Hematopoietic multipotent progenitor cell treated with erythropoietin and hydrocortisone succinate and interleukin-3 and kit ligand, for 17 days (in vitro differentiated cells): Measurements from ENCODE around the gene CDH24.

ENCODE experiments used
- DNase-seq: peaks from one replicate; pipeline ENCODE4 v3.0.0-alpha.2; 2015; ENCODE audit warnings: low spot score

CDH24 gene

GRCh38 chr14:23045419-23046357, 11.6 kb downstream of the CDH24 start:
- DNase-seq, result no peak

- no peak for DNase-seq
Measured at GRCh38 chr14:23044840-23045239, 12.5 kb downstream of the CDH24 start.

GRCh38 chr14:23043754-23044153, 13.6 kb downstream of the CDH24 start:
- DNase-seq, result no peak

GRCh38 chr14:23043145-23043544, 14.2 kb downstream of the CDH24 start:
- no peak for DNase-seq

GRCh38 chr14:23042162-23042965, 15.0 kb downstream of the CDH24 start, which contains the start of gene PSMB11:
TSS of gene PSMB11 (plus strand) at chr14:23042212. CDS start at chr14:23042226, 14 bp downstream.
- DNase-seq, result no peak

- no peak for DNase-seq
Measured at GRCh38 chr14:23041729-23042128, 15.6 kb downstream of the CDH24 start.

- DNase-seq, result no peak
Measured at GRCh38 chr14:23040100-23040499, 17.2 kb downstream of the CDH24 start.

GRCh38 chr14:23035303-23036144, 21.8 kb downstream of the CDH24 start:
- no peak for DNase-seq

- DNase-seq, result peak; percentile 97
Measured at GRCh38 chr14:23034498-23035302, 22.6 kb downstream of the CDH24 start, which contains the start of gene PSMB5. TSS of gene PSMB5 (minus strand) at chr14:23034900. CDS start at chr14:23034881, 19 bp downstream.

- no peak for DNase-seq
Measured at GRCh38 chr14:23033801-23034497, 23.4 kb downstream of the CDH24 start.

- no peak for DNase-seq
Measured at GRCh38 chr14:23033251-23033727, 24.0 kb downstream of the CDH24 start.

GRCh38 chr14:23030936-23031335, 26.4 kb downstream of the CDH24 start:
- no peak for DNase-seq

GRCh38 chr14:23028799-23029198, 28.5 kb downstream of the CDH24 start:
- DNase-seq, result no peak

GRCh38 chr14:23025151-23025814, 32.0 kb downstream of the CDH24 start:
- DNase-seq, result no peak

- no peak for DNase-seq
Measured at GRCh38 chr14:23024612-23025075, 32.7 kb downstream of the CDH24 start.

GRCh38 chr14:23023795-23024152, 33.5 kb downstream of the CDH24 start:
- DNase-seq, result no peak

GRCh38 chr14:23023022-23023794, 34.1 kb downstream of the CDH24 start:
- DNase-seq, result no peak

- DNase-seq, result no peak
Measured at GRCh38 chr14:23021889-23022442, 35.4 kb downstream of the CDH24 start.
